CD4-positive, alpha-beta T cell (primary cell): Measurements from ENCODE around the gene CMIP. TPM values are rescaled to one million over a fixed set of nuclear protein-coding genes. Genes with fewer than 3 reads are reported as not detected.
"Not testable (repeated sequence)": the region's sequence is repeated elsewhere in the genome, so short reads cannot be mapped to it uniquely, and the experiment has no call there.

Experiments
- ATAC-seq: fragments of 200-7000 bp; cut with Tn5 transposase; one replicate; pipeline ENCODE4 v1.10.0; 2022; ENCODE audit warnings: mild to moderate bottlenecking; ENCODE audit not compliant: poor library complexity
- CTCF ChIA-PET: fragments of 350-600 bp; sonication (Branson Sonifier 250); formaldehyde crosslinking; loops from one replicate; lab custom pipeline; 2021; ENCODE audit warnings: antibody characterized with exemption, inconsistent platforms; lab: Charles Lee
- POLR2A ChIA-PET: fragments of 350-600 bp; sonication (Branson Sonifier 250); formaldehyde crosslinking; loops from one replicate; lab custom pipeline; 2021; ENCODE audit warnings: antibody characterized with exemption, inconsistent platforms; lab: Charles Lee
- DNase-seq, 14 experiments: peaks; one replicate each; pipeline ENCODE4 v3.0.0-alpha.2; 2013 to 2020; ENCODE audit warnings: mixed read lengths in 2 of 14
- H3K27ac ChIP-seq, 2 donors: one replicate each; pipeline versions ENCODE4 v1.5.1 to v1.7.0; 2013; ENCODE audit warnings: low read length in 2 of 2, low read depth in 1 of 2, mild to moderate bottlenecking in 1 of 2
- H3K27me3 ChIP-seq, 2 experiments: 1 replicate in 1 of 2; 2 replicates in 1 of 2; pipeline versions ENCODE4 v1.6.1 to v1.7.0; 2013; ENCODE audit warnings: low read length in 2 of 2, control low read depth in 1 of 2, mild to moderate bottlenecking in 1 of 2, moderate library complexity in 1 of 2; ENCODE audit not compliant: insufficient read depth in 2 of 2, control insufficient read depth in 1 of 2
- H3K36me3 ChIP-seq: one replicate; pipeline ENCODE4 v1.6.1; 2013; ENCODE audit warnings: low read length, control low read depth; ENCODE audit not compliant: insufficient read depth
- H3K4me1 ChIP-seq: one replicate; pipeline ENCODE4 v1.6.1; 2013; ENCODE audit warnings: low read length, control low read depth; ENCODE audit not compliant: insufficient read depth
- H3K4me3 ChIP-seq: one replicate; pipeline ENCODE4 v1.5.1; 2013; ENCODE audit warnings: mild to moderate bottlenecking, low read length, moderate library complexity
- H3K9me3 ChIP-seq, 2 experiments: 1 replicate in 1 of 2; 2 replicates in 1 of 2; pipeline versions ENCODE4 v1.6.1 to v1.7.0; 2013; ENCODE audit warnings: low read length in 2 of 2, mild to moderate bottlenecking in 2 of 2, control low read depth in 1 of 2, moderate library complexity in 1 of 2; ENCODE audit not compliant: control insufficient read depth in 1 of 2, insufficient read depth in 1 of 2
- H3K27ac Mint-ChIP-seq: one replicate; pipeline ENCODE4 v1.8.0; 2020; ENCODE audit warnings: mixed read lengths
- H3K27me3 Mint-ChIP-seq: one replicate; pipeline ENCODE4 v1.8.0; 2021; ENCODE audit warnings: mixed read lengths
- H3K36me3 Mint-ChIP-seq: one replicate; pipeline ENCODE4 v1.8.0; 2021; ENCODE audit warnings: low read depth, mixed read lengths
- H3K4me1 Mint-ChIP-seq: one replicate; pipeline ENCODE4 v1.8.0; 2021; ENCODE audit warnings: low read depth, mixed read lengths
- H3K4me3 Mint-ChIP-seq: one replicate; pipeline ENCODE4 v1.8.0; 2020; ENCODE audit warnings: mild to moderate bottlenecking, mixed read lengths
- H3K9me3 Mint-ChIP-seq: one replicate; pipeline ENCODE4 v1.8.0; 2020; ENCODE audit warnings: mixed read lengths
- intact Hi-C, 2 experiments: fragments of 100-400 bp; cut with DNase I in 1 of 2; cut with micrococcal nuclease in 1 of 2; formaldehyde crosslinking; loops; one replicate each; pipeline versions ENCODE4 v1.15.1 to v1.9.0; 2023 to 2025; cut with DNase I, micrococcal nuclease
- total RNA-seq, 174 experiments: library from RNA in 2 of 174; stranded (reverse) in 2 of 174; gene quantifications; one replicate each; pipeline ENCODE4 v1.2.3 and lab custom pipeline; 2021 to 2026
- TF ChIP-seq, protein P1 (sequence below): fragments of 200-600 bp; IDR thresholded peaks from one replicate; pipeline ENCODE4 v1.8.0; 2022; ENCODE audit warnings: antibody characterized with exemption, mild to moderate bottlenecking

Gene CMIP
- total RNA-seq, 2 experiments from 2014 or later, result 33.5 to 35.3 TPM

DNA sequence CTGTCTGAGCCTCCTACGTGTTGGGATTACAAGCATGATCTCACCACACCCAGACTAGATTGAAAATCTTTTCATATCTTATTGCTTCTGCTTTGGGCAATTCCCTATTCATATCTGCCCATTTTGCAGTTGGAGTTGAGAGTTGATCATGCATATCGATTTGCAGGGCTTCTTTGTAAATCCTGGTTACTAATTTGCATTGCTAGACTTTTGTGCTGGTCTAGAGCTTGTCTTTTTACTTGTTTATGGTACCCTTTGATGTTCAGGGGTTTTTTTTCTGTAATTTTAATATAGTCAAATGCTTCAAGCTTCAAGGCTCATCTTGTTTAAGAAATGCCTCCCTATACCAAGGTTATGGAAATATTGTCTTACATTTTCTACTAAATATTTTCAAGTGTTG lies 23.5 kb upstream of the CMIP start:
- H3K27ac Mint-ChIP-seq, result no peak overlapping the region

DNA sequence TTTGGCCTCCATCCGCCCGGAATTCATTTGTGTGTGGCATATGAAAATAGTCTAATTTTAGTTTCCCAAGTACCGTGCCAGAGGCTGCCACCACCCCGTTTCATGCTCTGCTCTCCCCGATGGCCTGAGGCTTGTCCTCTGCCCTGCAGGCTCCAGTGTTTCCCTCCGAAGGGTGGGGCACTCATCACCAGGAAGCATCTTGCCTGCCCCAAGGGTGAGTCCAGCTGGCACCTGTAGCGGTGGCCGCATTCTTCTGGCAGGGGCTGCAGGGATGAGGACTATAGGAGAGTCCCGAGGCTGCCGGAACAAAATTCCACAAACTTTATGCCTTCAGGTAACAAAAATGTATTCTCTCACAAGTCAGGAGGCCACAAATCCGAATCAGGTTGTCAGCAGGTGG lies 23.1 kb upstream of the CMIP start:
- POLR2A ChIA-PET, result no interaction called here
- H3K9me3 Mint-ChIP-seq, result no peaks in the 10 kb centered on the region

More for the DNA sequence above, 23.5 kb upstream of the CMIP start:
- H3K9me3 ChIP-seq, result no peaks in the 10 kb centered on the region
- H3K4me1 ChIP-seq, result peaks cover 10% of the 10 kb centered on the region
- H3K27ac ChIP-seq, result no peak overlapping the region
- no peak for ATAC-seq
- Mint-ChIP-seq H3K4me1 (peaks cover 8% of the 10 kb centered on the region), H3K27me3 (no peaks in the 10 kb centered on the region), H3K9me3 (no peaks in the 10 kb centered on the region), H3K36me3 (no peaks in the 10 kb centered on the region), H3K4me3 (no peak overlapping the region)
- no peak for DNase-seq
- no peaks in the 10 kb centered on the region for H3K27me3 ChIP-seq
- ChIA-PET CTCF (no interaction called here), POLR2A (no interaction called here)
- intact Hi-C loops, result no loop called here
- TF ChIP-seq, protein P1, sequence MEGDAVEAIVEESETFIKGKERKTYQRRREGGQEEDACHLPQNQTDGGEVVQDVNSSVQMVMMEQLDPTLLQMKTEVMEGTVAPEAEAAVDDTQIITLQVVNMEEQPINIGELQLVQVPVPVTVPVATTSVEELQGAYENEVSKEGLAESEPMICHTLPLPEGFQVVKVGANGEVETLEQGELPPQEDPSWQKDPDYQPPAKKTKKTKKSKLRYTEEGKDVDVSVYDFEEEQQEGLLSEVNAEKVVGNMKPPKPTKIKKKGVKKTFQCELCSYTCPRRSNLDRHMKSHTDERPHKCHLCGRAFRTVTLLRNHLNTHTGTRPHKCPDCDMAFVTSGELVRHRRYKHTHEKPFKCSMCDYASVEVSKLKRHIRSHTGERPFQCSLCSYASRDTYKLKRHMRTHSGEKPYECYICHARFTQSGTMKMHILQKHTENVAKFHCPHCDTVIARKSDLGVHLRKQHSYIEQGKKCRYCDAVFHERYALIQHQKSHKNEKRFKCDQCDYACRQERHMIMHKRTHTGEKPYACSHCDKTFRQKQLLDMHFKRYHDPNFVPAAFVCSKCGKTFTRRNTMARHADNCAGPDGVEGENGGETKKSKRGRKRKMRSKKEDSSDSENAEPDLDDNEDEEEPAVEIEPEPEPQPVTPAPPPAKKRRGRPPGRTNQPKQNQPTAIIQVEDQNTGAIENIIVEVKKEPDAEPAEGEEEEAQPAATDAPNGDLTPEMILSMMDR, result no peak
- no peak overlapping the region for H3K4me3 ChIP-seq
- H3K36me3 ChIP-seq, result no peaks in the 10 kb centered on the region

DNA sequence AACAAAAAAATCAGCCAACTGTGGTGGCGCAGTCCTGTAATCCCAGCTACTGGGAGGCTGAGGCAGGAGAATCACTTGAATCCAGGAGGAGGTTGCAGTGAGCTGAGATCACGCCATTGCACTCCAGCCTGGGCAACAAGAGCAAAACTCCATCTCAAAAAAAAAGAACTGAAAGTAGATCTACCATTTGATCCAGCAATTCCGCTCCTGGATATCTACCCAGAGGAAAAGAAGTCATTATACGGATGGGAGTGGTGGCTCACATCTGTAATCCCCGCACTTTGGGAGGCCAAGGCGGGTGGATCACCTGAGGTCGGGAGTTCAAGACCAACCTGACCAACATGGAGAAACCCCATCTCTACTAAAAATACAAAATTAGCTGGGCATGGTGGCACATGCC lies 22.5 kb upstream of the CMIP start:
- H3K27ac ChIP-seq, H3K4me3 ChIP-seq, POLR2A ChIA-PET, H3K9me3 Mint-ChIP-seq, H3K27ac Mint-ChIP-seq, H3K4me1 Mint-ChIP-seq, H3K36me3 Mint-ChIP-seq, H3K9me3 ChIP-seq, H3K36me3 ChIP-seq, intact Hi-C loops, H3K27me3 Mint-ChIP-seq, H3K27me3 ChIP-seq, H3K4me1 ChIP-seq, ATAC-seq, CTCF ChIA-PET, DNase-seq, H3K4me3 Mint-ChIP-seq: not testable (repeated sequence)

More for the DNA sequence above, 23.1 kb upstream of the CMIP start:
- no peaks in the 10 kb centered on the region for H3K9me3 ChIP-seq
- H3K4me1 Mint-ChIP-seq, result peaks cover 8% of the 10 kb centered on the region
- no peaks in the 10 kb centered on the region for H3K27me3 ChIP-seq
- intact Hi-C loops, result no loop called here
- TF ChIP-seq, protein P1, result no peak
- no peaks in the 10 kb centered on the region for H3K36me3 ChIP-seq
- H3K27ac Mint-ChIP-seq, result no peak overlapping the region
- no peak overlapping the region for H3K4me3 ChIP-seq
- DNase-seq (no peak), ATAC-seq (no peak)
- CTCF ChIA-PET, result no interaction called here
- peaks cover 10% of the 10 kb centered on the region for H3K4me1 ChIP-seq
- no peak overlapping the region for H3K4me3 Mint-ChIP-seq
- H3K27ac ChIP-seq, result no peak overlapping the region
- H3K36me3 Mint-ChIP-seq, result no peaks in the 10 kb centered on the region
- no peaks in the 10 kb centered on the region for H3K27me3 Mint-ChIP-seq

DNA sequence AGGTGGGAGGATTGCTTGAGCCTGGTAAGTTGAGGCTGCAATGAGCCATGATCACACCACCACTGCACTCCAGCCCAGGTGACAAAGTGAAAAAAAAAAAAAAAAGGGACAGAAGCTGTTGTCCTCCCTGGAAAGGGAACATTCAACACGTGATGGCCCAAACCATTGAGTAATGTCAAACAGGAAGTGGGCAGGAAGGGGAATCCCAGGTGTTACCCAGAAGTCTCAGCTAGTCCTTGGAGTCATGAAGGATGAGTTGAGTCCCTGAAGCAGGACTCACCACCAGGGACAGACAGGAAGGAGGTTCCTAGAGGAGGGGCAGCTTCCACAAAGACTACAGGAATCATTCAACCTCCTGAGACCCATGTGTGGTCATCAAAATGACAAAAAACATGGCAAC lies 19.8 kb upstream of the CMIP start:
- ATAC-seq (peak; percentile 43), DNase-seq (peak in 3 of 14 experiments; percentile 46 to 76 (median 69))
- no peak overlapping the region for H3K27ac Mint-ChIP-seq
- TF ChIP-seq, protein P1, result no peak
- H3K36me3 ChIP-seq, result no peaks in the 10 kb centered on the region
- H3K36me3 Mint-ChIP-seq, result no peaks in the 10 kb centered on the region
- H3K27me3 Mint-ChIP-seq, result no peaks in the 10 kb centered on the region
- peaks cover 12% of the 10 kb centered on the region for H3K4me1 Mint-ChIP-seq
- no peaks in the 10 kb centered on the region for H3K27me3 ChIP-seq
- no peaks in the 10 kb centered on the region for H3K9me3 ChIP-seq
- no peak overlapping the region for H3K4me3 ChIP-seq
- intact Hi-C loops, result no loop called here
- peaks cover 14% of the 10 kb centered on the region for H3K4me1 ChIP-seq
- H3K9me3 Mint-ChIP-seq, result no peaks in the 10 kb centered on the region
- ChIA-PET POLR2A (interaction anchor here (0.7 kb wide), 1 partner anchor 26 kb away, joined by 3 read pairs; no protein-coding TSS in a partner anchor), CTCF (no interaction called here)
- no peak overlapping the region for H3K4me3 Mint-ChIP-seq
- no peak overlapping the region for H3K27ac ChIP-seq
